HG03025 (cell line): ENCODE measurements around the gene GPR18.
"Not testable (repeated sequence)": the region's sequence is repeated elsewhere in the genome, so short reads cannot be mapped to it uniquely, and the experiment has no call there.

ENCODE experiments used
- ATAC-seq: cut with Tn5 transposase; IDR thresholded peaks from one replicate; pipeline ENCODE4 v1.9.1; 2021; ENCODE audit warnings: mild to moderate bottlenecking, moderate library complexity; ENCODE audit not compliant: unreplicated experiment, low FRiP score

The GPR18 gene

DNA sequence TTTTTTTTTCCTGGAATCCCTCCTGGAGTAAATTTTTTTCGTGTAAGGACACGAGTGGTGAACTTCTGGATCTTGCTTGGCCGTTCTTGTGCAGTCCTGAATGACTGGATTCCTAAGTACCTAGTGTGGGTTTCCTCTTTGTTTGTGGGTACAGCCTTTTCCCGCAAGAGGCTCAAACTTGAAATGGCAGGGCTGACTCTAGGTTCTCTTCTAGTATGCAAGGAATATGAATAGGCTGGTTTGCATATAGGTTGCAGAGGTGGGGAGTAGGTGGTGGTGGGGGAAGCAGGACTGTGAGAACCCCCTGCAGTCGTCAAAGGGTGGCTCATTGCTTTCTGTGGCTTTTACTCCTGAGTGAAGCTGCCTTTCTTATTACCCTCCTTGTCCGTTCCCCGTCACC, 43.9 kb downstream of the GPR18 start:
- ATAC-seq = peak; percentile 49

DNA sequence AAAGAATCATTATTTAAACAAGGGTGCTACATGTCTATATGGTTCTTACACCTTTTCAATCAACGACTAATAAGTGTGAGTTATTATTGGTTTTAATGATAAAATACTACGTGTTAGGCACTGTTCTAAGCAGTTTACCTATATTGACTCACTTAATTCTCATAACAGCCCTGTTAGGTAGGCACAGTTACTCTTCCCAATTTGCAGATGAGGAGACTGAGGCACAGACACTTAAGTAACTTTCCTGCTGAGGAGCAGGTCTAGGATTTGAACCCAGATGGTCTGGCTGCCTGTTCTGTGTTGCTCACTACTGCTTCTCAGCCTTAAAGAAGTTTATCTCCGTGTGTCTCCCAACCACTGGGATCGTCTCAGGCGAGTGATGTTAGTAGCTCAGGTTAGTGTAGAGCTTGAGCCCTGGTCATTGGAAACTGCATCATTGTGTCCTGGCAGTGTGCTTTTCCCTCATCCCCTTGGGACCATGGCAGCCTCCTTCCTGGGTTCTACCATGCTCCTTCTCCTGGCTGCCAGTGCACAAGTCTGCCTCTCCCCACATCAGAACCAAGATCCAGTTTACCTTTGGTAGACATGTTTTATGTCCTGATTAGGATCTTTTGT, 46.7 kb downstream of the GPR18 start:
- no peak for ATAC-seq

DNA sequence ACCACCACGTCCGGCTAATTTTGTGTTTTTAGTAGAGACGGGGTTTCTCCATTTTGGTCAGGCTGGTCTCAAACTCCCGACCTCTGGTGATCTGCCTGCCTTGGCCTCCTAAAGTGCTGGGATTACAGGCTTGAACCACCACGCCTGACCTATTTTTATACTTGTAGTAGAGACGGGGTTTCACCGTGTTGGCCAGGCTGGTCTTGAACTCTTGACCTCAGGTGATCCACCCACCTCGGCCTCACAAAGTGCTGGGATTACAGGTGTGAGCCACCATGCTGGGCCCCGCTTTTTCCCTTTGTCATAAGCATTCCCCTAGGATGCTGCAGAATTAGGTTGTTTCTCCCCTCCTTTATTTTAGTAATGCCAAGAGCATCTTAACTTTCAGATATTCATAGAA, 47.6 kb downstream of the GPR18 start:
- ATAC-seq = not testable (repeated sequence)

GRCh38 chr13:99208845-99209527, 49.2 kb downstream of the GPR18 start:
- no peak for ATAC-seq

DNA sequence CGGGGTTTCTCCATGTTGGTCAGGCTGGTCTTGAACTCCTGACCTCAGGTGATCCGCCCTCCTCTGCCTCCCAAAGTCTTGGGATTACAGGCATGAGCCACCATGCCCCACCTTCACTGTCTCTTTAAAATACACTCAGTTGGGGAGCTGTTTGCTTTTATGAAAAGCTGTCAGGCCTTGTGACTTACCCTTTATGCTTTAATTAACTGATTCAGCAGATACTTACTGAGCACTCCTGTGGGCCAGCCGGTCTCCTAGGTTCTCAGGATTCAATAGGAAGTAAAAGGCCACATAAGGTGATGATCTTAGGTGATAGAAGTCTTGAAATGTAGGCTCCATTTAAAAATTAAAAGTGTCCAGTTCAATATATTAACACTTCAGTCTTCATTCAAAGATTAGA, 50.0 kb downstream of the GPR18 start:
- no peak for ATAC-seq

DNA sequence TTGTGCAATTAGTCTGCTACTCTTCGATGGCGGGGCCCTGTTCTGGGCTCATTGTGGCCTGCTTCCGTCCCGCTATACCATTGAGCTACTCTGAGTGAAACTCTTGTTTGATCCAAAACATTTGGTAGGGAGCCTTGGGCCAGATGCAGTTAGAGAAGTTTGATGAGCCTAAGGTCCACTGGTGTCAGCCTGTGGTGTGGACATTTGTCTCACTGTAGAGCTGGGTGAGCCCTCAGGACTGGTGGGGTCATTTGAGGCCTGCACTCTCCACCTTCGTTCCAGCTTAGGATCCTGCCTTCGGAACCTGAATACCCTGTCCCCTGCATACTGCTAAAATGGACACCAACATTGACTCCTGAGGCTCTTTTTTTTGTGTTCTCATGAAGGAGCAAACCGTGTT, 50.7 kb downstream of the GPR18 start:
- no peak for ATAC-seq

DNA sequence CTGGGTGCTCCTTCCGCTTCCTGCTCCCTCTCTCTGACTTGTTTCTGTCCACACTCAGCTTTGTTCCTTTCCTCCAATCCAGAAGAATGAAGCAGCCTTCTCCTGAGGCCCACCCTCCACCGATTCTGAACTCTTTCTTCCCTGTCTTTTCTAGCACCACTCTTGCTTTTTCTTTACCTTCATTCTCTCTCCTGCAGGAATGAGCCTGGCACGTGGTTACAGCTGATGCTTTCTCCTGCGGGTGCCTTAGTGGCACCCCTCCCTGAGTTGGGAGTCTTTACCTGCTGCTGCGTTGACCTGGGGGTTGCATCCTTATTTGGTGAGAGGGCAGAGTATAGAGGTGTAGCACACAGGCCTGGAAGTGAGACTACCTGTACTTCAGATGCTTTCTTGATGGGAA, 51.3 kb downstream of the GPR18 start:
- ATAC-seq = no peak

- no peak for ATAC-seq
These were observed 52.0 kb downstream of the GPR18 start for GRCh38 chr13:99206226-99206625.

DNA sequence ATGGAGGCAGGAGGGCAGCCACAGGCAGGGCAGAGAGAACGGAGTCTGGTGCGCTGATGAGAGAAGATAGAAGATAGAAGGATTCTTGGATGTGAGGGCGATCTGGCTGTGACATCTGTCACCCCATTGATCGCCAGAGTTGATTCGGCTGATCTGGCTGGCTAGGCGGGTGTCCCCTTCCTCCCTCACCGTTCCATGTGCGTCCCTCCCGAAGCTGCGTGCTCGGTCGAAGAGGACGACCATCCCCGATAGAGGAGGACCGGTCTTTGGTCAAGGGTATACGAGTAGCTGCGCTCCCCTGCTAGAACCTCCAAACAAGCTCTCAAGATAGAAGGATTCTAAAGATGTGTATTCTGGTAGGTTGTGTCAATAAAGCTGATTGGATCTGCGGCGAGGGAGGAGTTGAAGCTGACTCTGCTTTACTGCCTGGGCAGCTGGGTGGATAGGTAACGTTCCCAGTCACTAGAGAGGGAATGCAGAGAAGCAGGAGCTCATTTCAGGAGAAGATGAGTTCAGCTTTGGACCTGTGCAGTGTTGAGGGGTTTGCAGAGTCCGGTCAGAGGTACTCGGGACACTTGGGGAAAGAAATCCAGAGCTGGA, 52.5 kb downstream of the GPR18 start:
- no peak for ATAC-seq
